Mucosa of descending colon (tissue), 3 donors: ENCODE results near the gene PLEKHA7. TPM values are rescaled to one million over a fixed set of nuclear protein-coding genes. Genes with fewer than 3 reads are reported as not detected.

Experiments
- ATAC-seq: fragments of 200-7000 bp; cut with Tn5 transposase; one replicate; pipeline ENCODE4 v1.9.1; 2020; ENCODE audit warnings: mild to moderate bottlenecking, moderate library complexity
- DNase-seq, 3 donors: peaks; one replicate each; pipeline ENCODE4 v3.0.0-alpha.2; 2020
- H3K36me3 ChIP-seq: fragments of 200-600 bp; one replicate; pipeline ENCODE4 v1.8.0; 2021; ENCODE audit warnings: low read depth, mild to moderate bottlenecking
- H3K4me1 ChIP-seq: fragments of 200-600 bp; one replicate; pipeline ENCODE4 v1.8.0; 2021; ENCODE audit warnings: low read depth, mild to moderate bottlenecking
- H3K4me3 ChIP-seq: fragments of 200-600 bp; one replicate; pipeline ENCODE4 v1.8.0; 2021; ENCODE audit warnings: mild to moderate bottlenecking
- H3K9me3 ChIP-seq: fragments of 200-600 bp; one replicate; pipeline ENCODE4 v1.8.0; 2021; ENCODE audit warnings: mild to moderate bottlenecking
- intact Hi-C, 2 donors: fragments of 100-400 bp; cut with DNase I in 1 of 2; cut with micrococcal nuclease in 1 of 2; formaldehyde crosslinking; loops; one replicate each; pipeline versions ENCODE4 v1.11.0 to v1.11.1; 2022; cut with DNase I, micrococcal nuclease
- total RNA-seq, 3 donors: library from RNA; stranded (reverse); fragmentation: NEBNext Ultra II Directional in 2 of 3; extraction: Animal tissue kit (Norgen Biotek cat#: 25700) in 2 of 3; gene quantifications; one replicate each; pipeline versions ENCODE4 v1.2.1 to v1.2.4, GENCODE V29; 2021 to 2023
- TF ChIP-seq, protein P1 (sequence below): fragments of 200-600 bp; IDR thresholded peaks from one replicate; pipeline ENCODE4 v1.8.0; 2022; ENCODE audit warnings: antibody characterized with exemption, mild to moderate bottlenecking
- donor health status: DM: no; HTN: no; CAD: no; lungs with moderate emphysema.
- donor health status: DM: no; HTN: no; CAD: no.
- donor health status: DM: no; HTN: yes; CAD: no.

PLEKHA7 gene
- total RNA-seq, 3 donors from 2014 or later, result 67.0 to 120 (median 99.6) TPM

- TF ChIP-seq, protein P1, sequence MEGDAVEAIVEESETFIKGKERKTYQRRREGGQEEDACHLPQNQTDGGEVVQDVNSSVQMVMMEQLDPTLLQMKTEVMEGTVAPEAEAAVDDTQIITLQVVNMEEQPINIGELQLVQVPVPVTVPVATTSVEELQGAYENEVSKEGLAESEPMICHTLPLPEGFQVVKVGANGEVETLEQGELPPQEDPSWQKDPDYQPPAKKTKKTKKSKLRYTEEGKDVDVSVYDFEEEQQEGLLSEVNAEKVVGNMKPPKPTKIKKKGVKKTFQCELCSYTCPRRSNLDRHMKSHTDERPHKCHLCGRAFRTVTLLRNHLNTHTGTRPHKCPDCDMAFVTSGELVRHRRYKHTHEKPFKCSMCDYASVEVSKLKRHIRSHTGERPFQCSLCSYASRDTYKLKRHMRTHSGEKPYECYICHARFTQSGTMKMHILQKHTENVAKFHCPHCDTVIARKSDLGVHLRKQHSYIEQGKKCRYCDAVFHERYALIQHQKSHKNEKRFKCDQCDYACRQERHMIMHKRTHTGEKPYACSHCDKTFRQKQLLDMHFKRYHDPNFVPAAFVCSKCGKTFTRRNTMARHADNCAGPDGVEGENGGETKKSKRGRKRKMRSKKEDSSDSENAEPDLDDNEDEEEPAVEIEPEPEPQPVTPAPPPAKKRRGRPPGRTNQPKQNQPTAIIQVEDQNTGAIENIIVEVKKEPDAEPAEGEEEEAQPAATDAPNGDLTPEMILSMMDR, result no peak
- DNase-seq (no peak), ATAC-seq (no peak)
- H3K4me3 ChIP-seq, result no peak overlapping the region
- H3K4me1 ChIP-seq, result peaks cover 16% of the 10 kb centered on the region
- no peaks in the 10 kb centered on the region for H3K9me3 ChIP-seq
- intact Hi-C loops, result no loop called here
- no peaks in the 10 kb centered on the region for H3K36me3 ChIP-seq
Observed at GRCh38 chr11:16807306-16807705, 206.9 kb downstream of the PLEKHA7 start.

DNA sequence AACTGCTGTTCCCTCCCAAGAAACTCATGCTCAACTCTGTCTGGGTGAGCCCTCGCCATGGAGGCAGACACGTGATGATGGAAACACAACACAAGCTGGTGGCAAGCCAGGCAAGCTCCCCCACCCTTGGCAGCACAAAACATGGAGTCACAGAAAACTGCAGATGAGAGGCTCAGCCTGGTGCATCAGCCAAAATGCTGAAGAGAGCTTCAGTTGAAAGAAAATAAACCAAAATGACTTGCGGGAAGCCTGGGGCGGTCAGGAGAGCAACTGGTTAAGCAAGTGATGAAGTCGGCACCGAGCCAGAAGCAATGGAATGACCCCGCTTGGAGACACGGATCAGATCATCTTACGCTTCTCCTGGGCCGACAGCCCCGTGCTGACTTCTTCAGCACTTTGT is 207.4 kb downstream of the PLEKHA7 start:
- intact Hi-C loops, result no loop called here
- ATAC-seq, result no peak

GRCh38 chr11:16805938-16806337 is 208.3 kb downstream of the PLEKHA7 start:
- no peak for ATAC-seq
- H3K4me3 ChIP-seq, result no peak overlapping the region
- H3K36me3 ChIP-seq, result no peaks in the 10 kb centered on the region
- TF ChIP-seq, protein P1, result no peak
- H3K9me3 ChIP-seq, result no peaks in the 10 kb centered on the region
- DNase-seq, result no peak
- H3K4me1 ChIP-seq, result peaks cover 16% of the 10 kb centered on the region
- intact Hi-C loops, result no loop called here

More for the DNA sequence above, 207.4 kb downstream of the PLEKHA7 start:
- TF ChIP-seq, protein P1, result no peak
- Histone ChIP-seq H3K36me3 (no peaks in the 10 kb centered on the region), H3K4me1 (peaks cover 16% of the 10 kb centered on the region), H3K4me3 (no peak overlapping the region), H3K9me3 (no peaks in the 10 kb centered on the region)
- DNase-seq, result no peak

- H3K9me3 ChIP-seq, result no peaks in the 10 kb centered on the region
- H3K36me3 ChIP-seq, result no peaks in the 10 kb centered on the region
- ATAC-seq, result peak; percentile 91
- H3K4me1 ChIP-seq, result peaks cover 16% of the 10 kb centered on the region
- intact Hi-C loops, result no loop called here
- no peak overlapping the region for H3K4me3 ChIP-seq
- peak in 2 of 3 donors; percentile 45 to 81 for DNase-seq
- TF ChIP-seq, protein P1, result no peak
Observed at GRCh38 chr11:16804104-16804947, 209.9 kb downstream of the PLEKHA7 start.

- no peak overlapping the region for H3K4me3 ChIP-seq
- intact Hi-C loops, result no loop called here
- ATAC-seq, result no peak
Observed at GRCh38 chr11:16801288-16801980, 212.8 kb downstream of the PLEKHA7 start.

More at GRCh38 chr11:16801288-16801980, 212.8 kb downstream of the PLEKHA7 start:
- Histone ChIP-seq H3K36me3 (no peaks in the 10 kb centered on the region), H3K9me3 (no peaks in the 10 kb centered on the region), H3K4me1 (peaks cover 16% of the 10 kb centered on the region)
- TF ChIP-seq, protein P1, result no peak
- DNase-seq, result no peak
